ENCODE data around the gene PANX1.

The PANX1 gene

DNA sequence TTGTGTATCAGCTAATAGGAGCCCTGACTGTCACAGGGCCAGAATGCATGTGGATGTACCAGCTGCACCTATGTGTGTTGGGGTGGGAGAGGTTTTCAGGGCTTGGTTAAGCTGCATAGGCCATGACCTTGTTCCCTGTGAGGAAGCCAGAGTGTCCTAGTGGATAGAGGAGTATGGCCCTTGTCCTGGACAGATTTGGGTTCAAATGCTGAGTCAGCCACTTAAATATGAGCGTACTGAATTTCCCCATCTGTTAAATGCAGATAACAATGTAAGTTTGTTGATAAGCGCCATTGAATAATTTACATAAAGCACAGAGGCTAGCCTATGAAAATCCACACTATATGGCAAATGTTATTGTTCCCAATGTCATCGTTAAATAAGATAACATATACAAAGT, 74.4 kb downstream of the PANX1 start:
- no peak overlapping the region for H3K27ac ChIP-seq
- TF ChIP-seq ZFX (IDR thresholded peaks at IDR 0.05): no peak
- TF ChIP-seq, protein P1, sequence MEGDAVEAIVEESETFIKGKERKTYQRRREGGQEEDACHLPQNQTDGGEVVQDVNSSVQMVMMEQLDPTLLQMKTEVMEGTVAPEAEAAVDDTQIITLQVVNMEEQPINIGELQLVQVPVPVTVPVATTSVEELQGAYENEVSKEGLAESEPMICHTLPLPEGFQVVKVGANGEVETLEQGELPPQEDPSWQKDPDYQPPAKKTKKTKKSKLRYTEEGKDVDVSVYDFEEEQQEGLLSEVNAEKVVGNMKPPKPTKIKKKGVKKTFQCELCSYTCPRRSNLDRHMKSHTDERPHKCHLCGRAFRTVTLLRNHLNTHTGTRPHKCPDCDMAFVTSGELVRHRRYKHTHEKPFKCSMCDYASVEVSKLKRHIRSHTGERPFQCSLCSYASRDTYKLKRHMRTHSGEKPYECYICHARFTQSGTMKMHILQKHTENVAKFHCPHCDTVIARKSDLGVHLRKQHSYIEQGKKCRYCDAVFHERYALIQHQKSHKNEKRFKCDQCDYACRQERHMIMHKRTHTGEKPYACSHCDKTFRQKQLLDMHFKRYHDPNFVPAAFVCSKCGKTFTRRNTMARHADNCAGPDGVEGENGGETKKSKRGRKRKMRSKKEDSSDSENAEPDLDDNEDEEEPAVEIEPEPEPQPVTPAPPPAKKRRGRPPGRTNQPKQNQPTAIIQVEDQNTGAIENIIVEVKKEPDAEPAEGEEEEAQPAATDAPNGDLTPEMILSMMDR (conservative IDR thresholded peaks at IDR 0.05): no peak

DNA sequence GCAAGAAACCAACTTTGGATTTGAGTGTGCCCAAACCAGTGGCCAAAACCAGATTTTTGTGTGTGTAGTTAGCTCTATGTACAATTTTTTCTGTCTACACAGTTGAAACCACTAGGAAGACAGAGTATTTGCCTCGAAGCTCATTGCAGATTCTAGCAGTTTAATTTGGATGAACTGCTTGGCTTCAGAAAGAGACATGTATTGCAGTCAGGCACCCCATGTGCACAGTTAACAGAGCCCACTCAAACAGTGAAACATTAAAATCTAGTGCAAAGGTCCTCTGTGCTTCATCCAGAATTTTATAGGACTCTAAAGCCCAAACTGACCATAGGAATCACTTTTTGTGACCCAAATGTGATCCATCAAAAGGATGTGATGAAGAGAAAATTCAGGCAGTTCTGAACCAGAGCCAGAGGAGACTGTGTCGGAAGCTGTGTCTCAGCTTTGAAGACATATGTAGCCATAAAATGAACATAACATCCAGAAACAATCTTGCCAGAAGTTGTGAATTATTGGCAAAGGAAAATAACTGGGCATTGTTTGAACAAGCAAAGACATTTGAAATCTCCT, 82.7 kb downstream of the PANX1 start:
- TF ChIP-seq, protein P1 (conservative IDR thresholded peaks at IDR 0.05): no peak
- no peak for TF ChIP-seq ZFX (IDR thresholded peaks at IDR 0.05)
- no peak overlapping the region for H3K27ac ChIP-seq

DNA sequence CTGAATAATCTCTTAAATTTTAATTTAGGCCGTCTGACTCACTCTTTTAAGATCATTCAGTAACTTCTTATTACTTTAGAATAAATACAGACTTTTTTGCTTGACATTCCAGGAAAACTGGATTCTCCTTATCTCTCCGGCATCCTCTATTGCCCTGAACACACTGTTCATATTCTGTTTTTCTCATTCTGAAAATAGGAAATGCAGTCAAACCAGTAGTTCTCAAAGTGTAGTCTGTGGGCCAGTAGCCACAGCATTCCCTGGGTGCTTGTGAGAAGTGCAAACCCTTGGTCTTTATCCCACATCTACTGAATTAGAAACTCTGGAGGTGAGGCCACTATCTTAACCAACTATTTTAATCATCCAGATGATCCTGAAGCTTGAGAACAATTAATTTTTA, 84.3 kb downstream of the PANX1 start:
- TF ChIP-seq, protein P1 (conservative IDR thresholded peaks at IDR 0.05): no peak
- TF ChIP-seq ZFX (IDR thresholded peaks at IDR 0.05): no peak
- H3K27ac ChIP-seq: no peak overlapping the region

DNA sequence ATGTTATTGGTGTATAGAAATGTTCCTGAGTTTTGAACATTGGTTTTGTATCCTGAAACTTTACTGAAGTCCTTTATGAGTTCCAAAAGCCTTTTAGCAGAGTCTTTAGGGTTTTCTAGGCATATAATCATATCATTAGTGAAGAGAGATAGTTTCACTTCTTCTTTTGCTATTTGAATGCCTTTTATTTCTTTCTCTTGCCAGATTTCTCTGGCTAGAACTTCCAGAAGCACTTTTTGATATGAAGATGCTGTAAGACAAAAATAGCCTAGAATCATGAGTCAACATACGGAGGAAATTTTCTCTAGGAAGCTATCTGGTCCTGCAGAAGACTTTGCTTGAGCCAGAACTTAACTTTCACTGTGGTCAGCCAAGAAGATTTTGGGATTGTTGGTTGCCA, 89.1 kb downstream of the PANX1 start:
- no peak overlapping the region for H3K27ac ChIP-seq
- no peak for TF ChIP-seq ZFX (IDR thresholded peaks at IDR 0.05)
- TF ChIP-seq, protein P1 (conservative IDR thresholded peaks at IDR 0.05): no peak

DNA sequence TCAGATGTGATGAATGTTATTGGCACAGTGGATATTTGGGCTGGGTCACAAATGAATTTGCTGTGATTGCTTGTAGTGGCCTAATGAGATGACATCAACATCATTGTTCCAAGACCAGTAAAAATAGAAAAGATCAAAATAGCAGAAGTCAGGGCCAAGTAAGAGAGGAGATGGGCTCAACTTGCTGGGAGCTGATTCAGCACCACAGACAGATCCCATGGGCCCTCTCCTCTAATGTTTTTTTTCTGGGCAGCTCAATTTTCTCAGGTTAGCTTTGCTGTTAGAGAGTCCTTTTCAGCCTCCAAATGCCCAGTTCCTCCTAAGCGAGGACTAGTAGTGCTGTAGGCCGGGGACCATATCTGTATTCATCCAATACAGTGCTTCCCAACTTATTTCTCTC, 89.7 kb downstream of the PANX1 start:
- TF ChIP-seq, protein P1 (conservative IDR thresholded peaks at IDR 0.05): no peak
- TF ChIP-seq ZFX (IDR thresholded peaks at IDR 0.05): no peak
- no peak overlapping the region for H3K27ac ChIP-seq

DNA sequence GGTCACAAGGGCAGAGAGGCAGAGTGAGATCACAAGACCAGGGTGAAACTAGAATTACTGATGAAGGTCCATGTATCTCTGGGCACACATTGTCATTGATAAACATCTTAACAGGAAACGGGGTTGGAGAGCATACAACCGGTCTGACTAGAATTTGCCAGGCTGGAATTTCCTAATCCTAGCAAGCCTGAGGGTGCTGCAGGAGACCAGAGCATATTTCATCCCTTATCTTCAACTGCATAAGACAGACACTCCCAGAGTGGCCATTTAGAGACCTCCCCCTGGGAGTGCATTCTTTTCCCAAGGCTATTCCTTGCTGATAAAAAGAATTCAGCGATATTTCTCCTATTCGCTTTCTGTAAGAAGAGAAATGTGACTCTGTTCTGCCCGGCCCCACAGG, 91.1 kb downstream of the PANX1 start:
- TF ChIP-seq ZFX (IDR thresholded peaks at IDR 0.05): no peak
- TF ChIP-seq, protein P1 (conservative IDR thresholded peaks at IDR 0.05): no peak

DNA sequence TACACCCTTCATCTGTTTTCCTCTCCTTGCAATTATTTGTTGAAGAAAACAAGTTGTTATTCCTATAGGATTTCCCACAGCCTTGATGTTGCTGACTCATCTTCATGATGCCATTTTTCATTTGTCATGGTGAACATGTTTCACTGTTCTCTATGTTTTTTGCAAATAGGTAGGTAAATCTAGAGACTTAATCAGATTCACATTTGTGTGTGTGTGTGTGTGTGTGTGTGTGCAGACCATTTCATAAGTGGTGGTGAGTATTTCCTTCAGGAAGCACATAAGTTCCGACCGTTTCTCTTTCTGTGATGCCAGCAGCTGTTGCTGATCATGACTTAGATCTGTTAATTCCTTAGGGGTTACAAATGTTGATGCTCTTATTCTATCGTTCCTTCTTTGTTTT, 95.4 kb downstream of the PANX1 start:
- TF ChIP-seq, protein P1 (conservative IDR thresholded peaks at IDR 0.05): no peak
- no peak for TF ChIP-seq ZFX (IDR thresholded peaks at IDR 0.05)
- H3K27ac ChIP-seq: no peak overlapping the region

More for the DNA sequence above, 91.1 kb downstream of the PANX1 start:
- H3K27ac ChIP-seq: no peak overlapping the region
